Measurements from ENCODE around the gene RABGAP1.

Gene RABGAP1

DNA sequence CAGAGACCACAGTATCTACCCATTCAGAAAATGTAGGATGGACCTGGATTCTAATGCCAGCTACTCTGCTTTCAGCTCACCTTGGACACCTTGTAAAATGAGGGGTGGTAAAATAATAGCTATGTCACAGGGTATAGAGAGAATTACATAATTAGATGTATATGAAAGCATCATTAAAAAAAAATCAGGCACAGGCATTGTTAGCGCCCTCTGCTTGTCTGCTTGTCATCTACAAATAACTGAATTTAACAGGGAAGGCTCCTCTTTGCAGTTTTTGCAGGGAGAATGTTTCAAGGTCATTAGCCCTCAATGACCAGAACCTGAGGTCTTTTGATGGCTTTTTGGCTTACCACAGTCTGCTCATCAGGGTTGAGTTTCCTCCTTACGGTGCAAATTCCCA lies 150.6 kb downstream of the RABGAP1 start:
- TF ChIP-seq, protein P1, sequence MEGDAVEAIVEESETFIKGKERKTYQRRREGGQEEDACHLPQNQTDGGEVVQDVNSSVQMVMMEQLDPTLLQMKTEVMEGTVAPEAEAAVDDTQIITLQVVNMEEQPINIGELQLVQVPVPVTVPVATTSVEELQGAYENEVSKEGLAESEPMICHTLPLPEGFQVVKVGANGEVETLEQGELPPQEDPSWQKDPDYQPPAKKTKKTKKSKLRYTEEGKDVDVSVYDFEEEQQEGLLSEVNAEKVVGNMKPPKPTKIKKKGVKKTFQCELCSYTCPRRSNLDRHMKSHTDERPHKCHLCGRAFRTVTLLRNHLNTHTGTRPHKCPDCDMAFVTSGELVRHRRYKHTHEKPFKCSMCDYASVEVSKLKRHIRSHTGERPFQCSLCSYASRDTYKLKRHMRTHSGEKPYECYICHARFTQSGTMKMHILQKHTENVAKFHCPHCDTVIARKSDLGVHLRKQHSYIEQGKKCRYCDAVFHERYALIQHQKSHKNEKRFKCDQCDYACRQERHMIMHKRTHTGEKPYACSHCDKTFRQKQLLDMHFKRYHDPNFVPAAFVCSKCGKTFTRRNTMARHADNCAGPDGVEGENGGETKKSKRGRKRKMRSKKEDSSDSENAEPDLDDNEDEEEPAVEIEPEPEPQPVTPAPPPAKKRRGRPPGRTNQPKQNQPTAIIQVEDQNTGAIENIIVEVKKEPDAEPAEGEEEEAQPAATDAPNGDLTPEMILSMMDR (IDR thresholded peaks at IDR 0.05; ENCODE audit: low read depth, low read length, missing control alignments), result peak; percentile 40
- DNase-seq (ENCODE audit: low read depth), result no peak
- H3K4me3 ChIP-seq (ENCODE audit: low read depth, low read length), result no peak overlapping the region

DNA sequence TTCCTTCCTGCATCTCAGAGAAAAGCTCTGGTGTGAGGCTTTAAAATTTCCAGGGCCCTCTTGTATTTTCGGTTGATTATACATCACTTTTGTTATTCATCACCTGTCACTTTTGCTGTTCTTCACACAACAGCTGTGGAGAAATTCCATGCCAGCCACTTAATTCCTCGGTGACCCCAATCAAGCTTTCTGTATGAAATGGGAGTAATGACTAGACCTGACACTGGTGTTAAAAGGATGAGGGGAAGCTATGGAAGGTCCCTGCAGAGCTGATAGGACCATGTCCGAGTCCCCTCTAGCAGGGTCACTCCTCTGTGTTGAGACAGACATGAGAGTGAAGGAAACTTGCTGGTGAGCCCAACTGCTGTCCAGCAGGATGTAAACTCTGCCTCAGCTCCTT lies 152.3 kb downstream of the RABGAP1 start:
- no peak overlapping the region for H3K4me3 ChIP-seq (ENCODE audit: low read depth, low read length)
- TF ChIP-seq, protein P1 (IDR thresholded peaks at IDR 0.05; ENCODE audit: low read depth, low read length, missing control alignments), result no peak
- DNase-seq (ENCODE audit: low read depth), result no peak

DNA sequence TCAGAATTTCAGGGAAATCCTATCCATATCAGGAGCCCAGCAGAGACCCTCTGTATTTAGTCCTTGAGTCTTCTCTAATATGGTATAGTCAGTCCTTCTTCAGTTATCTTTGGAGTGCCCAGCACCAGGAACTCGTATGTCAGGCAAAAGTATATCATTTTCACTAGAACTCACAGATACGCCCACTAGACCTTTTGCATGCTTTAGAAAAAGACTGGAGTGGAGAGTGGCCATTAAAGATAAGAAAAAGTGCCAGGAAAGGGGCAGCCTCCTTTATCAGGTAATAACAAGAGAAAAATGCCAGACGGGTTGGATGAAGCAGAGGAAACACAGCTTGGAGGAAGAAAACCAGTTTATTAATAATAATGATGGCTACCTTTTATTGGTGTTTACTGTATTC lies 156.2 kb downstream of the RABGAP1 start:
- TF ChIP-seq, protein P1 (IDR thresholded peaks at IDR 0.05; ENCODE audit: low read depth, low read length, missing control alignments), result no peak
- DNase-seq (ENCODE audit: low read depth), result no peak
- H3K4me3 ChIP-seq (ENCODE audit: low read depth, low read length), result no peak overlapping the region

DNA sequence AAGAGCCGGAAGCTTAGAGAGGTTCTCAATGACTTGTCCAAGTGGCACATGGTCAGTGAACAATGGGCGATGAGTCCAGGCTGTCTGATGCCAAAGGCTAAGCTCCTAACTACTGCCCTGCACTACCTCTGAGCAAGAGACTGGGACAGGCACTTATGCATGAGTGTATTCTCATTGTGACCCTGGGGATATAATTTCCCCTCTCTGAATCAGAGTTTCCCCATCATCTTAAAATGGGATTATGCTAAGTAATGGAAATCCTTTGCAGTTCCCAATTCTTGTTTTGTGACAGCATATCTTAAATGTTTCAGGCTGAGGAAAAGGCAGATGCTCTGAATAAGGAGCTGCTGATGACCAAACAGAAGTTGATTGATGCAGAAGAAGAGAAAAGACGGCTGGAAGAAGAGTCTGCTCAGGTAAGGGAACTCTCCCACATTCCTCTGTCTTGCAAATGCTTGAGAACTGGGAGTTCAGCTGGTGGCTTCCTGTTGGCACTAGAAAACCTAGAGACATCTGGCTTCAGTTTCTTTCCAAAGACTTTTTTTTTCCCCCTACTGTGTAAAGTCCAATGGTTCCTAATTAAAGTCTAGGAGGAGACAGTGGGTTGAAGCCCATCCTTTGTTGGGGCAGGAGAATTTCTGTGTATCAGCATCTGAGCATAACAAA lies 156.7 kb downstream of the RABGAP1 start:
- no peak for DNase-seq (ENCODE audit: low read depth)
- TF ChIP-seq, protein P1 (IDR thresholded peaks at IDR 0.05; ENCODE audit: low read depth, low read length, missing control alignments), result no peak
- no peak overlapping the region for H3K4me3 ChIP-seq (ENCODE audit: low read depth, low read length)

DNA sequence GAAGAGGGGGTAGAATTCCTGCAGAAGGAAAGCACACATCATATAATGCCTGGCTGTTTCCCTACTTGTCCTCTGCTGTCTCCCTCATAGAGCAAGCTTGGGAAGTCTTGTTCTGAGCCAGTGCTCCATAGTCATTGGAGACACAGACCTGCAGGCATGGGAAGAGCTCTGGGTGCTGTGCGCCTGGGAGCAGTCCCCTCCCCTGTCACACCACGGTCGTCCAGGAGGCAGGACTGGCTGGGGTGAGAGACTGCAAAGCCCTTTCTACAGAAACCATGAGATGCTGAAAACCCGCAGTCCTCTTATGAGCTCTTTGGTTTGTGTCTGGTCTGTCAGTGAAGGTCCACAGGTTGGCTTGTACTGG lies 157.3 kb downstream of the RABGAP1 start:
- no peak for DNase-seq (ENCODE audit: low read depth)

DNA sequence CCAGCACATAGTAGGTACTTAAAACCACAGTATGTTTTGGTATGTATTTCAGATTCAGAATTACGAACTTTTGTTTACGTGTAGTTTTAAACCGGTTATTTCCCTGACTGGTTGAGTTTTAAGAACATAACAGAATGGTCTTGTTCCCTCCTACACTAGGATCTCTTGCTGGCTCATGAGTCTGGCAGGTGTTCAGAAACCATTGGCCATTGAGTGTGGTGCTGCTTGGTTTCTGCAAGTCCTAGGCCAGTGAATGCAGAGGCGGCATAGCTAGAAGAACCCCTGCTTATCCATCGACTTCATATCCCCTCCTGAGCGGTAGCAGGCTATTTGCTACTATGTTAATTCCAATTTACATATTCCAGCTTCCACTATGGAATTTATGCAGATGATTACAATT lies 158.2 kb downstream of the RABGAP1 start:
- H3K4me3 ChIP-seq (ENCODE audit: low read depth, low read length), result no peak overlapping the region
- no peak for DNase-seq (ENCODE audit: low read depth)
- TF ChIP-seq, protein P1 (IDR thresholded peaks at IDR 0.05; ENCODE audit: low read depth, low read length, missing control alignments), result no peak

More for the DNA sequence above, 157.3 kb downstream of the RABGAP1 start:
- TF ChIP-seq, protein P1 (IDR thresholded peaks at IDR 0.05; ENCODE audit: low read depth, low read length, missing control alignments), result no peak
- H3K4me3 ChIP-seq (ENCODE audit: low read depth, low read length), result no peak overlapping the region

DNA sequence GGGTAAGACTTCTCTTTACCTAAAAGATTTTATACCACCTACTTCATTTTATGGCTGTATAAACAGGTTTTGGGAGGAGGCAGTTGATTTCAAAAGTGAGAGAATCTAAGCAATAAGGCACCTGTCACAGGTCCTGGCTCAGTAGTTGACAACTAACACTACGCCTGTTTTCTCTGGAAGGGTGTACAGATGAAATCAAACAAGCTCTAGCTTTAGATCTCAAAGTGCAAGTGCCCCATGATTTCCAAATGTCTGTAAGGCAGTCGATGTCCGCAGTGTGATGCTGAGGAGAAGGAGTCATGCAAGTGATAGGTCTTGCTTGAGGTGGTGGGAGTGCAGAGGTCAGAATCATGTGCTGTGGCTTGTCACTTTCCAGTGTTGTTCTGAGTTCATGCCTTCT lies 158.7 kb downstream of the RABGAP1 start:
- TF ChIP-seq, protein P1 (IDR thresholded peaks at IDR 0.05; ENCODE audit: low read depth, low read length, missing control alignments), result no peak
- H3K4me3 ChIP-seq (ENCODE audit: low read depth, low read length), result no peak overlapping the region
- DNase-seq (ENCODE audit: low read depth), result no peak

Measured in GM12864 (cell line).